Retinal pigment epithelial cell (primary cell): Measurements from ENCODE around the gene TMED3.
"Not testable (repeated sequence)": the region's sequence is repeated elsewhere in the genome, so short reads cannot be mapped to it uniquely, and the experiment has no call there.

ENCODE experiments used
- DNase-seq: peaks from one replicate; pipeline ENCODE4 v3.0.0-alpha.2; 2010; ENCODE audit warnings: low read depth
- H3K4me3 ChIP-seq: 2 replicates; pipeline ENCODE4 v1.5.1; 2011; ENCODE audit warnings: mild to moderate bottlenecking, low read length, control low read depth, moderate library complexity
- TF ChIP-seq, protein P1 (sequence below): conservative IDR thresholded peaks from 2 replicates; pipeline ENCODE4 v1.5.1; 2011; ENCODE audit warnings: low read depth, low read length, control low read depth, inconsistent platforms

The TMED3 gene

GRCh38 chr15:79308874-79309273, 2.0 kb upstream of the TMED3 start:
- TF ChIP-seq, protein P1, sequence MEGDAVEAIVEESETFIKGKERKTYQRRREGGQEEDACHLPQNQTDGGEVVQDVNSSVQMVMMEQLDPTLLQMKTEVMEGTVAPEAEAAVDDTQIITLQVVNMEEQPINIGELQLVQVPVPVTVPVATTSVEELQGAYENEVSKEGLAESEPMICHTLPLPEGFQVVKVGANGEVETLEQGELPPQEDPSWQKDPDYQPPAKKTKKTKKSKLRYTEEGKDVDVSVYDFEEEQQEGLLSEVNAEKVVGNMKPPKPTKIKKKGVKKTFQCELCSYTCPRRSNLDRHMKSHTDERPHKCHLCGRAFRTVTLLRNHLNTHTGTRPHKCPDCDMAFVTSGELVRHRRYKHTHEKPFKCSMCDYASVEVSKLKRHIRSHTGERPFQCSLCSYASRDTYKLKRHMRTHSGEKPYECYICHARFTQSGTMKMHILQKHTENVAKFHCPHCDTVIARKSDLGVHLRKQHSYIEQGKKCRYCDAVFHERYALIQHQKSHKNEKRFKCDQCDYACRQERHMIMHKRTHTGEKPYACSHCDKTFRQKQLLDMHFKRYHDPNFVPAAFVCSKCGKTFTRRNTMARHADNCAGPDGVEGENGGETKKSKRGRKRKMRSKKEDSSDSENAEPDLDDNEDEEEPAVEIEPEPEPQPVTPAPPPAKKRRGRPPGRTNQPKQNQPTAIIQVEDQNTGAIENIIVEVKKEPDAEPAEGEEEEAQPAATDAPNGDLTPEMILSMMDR = no peak
- DNase-seq = no peak
- H3K4me3 ChIP-seq = no peak overlapping the region

DNA sequence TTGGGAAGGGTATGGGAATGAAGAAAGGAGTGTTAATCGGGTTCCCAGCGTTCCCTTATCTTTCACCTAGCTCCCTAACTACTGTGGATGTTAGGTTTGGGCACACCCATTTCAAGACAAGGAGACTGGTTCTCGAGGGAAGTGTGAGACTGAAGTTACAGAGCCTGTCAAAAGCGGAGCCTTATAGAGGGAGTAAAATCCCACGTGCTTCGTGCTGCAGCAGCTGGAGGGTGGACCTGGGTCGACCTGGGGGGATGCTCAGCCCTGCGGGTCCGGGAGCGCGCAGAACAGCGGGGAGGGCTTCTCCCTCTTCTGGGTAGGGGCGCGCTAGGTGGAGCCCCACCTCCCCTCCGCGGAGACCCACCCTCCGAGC, 314 bp upstream of the TMED3 start:
- no peak for DNase-seq
- peak overlapping the region; percentile 88 for H3K4me3 ChIP-seq
- TF ChIP-seq, protein P1 = no peak

- TF ChIP-seq, protein P1 = no peak
- H3K4me3 ChIP-seq = peak overlapping the region; percentile 88
- no peak for DNase-seq
Measured at GRCh38 chr15:79311901-79312553, 1.1 kb downstream of the TMED3 start.

GRCh38 chr15:79314186-79314585, 3.3 kb downstream of the TMED3 start:
- no peak for DNase-seq
- TF ChIP-seq, protein P1 = no peak
- H3K4me3 ChIP-seq = no peak overlapping the region

GRCh38 chr15:79314811-79315210, 3.9 kb downstream of the TMED3 start:
- no peak for DNase-seq
- H3K4me3 ChIP-seq = no peak overlapping the region
- TF ChIP-seq, protein P1 = no peak

- DNase-seq = no peak
- TF ChIP-seq, protein P1 = no peak
- H3K4me3 ChIP-seq = no peak overlapping the region
Measured at GRCh38 chr15:79315623-79316328, 4.9 kb downstream of the TMED3 start.

GRCh38 chr15:79316864-79317263, 6.0 kb downstream of the TMED3 start:
- TF ChIP-seq, protein P1 = no peak
- H3K4me3 ChIP-seq = no peak overlapping the region
- DNase-seq = no peak

GRCh38 chr15:79319973-79320372, 9.1 kb downstream of the TMED3 start:
- DNase-seq, H3K4me3 ChIP-seq: not testable (repeated sequence)
